ENCODE measurements around the gene TRIOBP.

The TRIOBP gene

GRCh38 chr22:37764622-37765021, 67.8 kb downstream of the TRIOBP start:
- Histone ChIP-seq H3K27me3 (ENCODE audit: control insufficient read depth in 2 of 2, insufficient read depth in 2 of 2, low read length in 2 of 2) (no peaks in the 10 kb centered on the region), H3K36me3 (ENCODE audit: control insufficient read depth in 2 of 2, insufficient read depth in 2 of 2, low read length in 2 of 2) (peaks cover 42 to 58% of the 10 kb centered on the region in 2 donors), H3K4me1 (ENCODE audit: control insufficient read depth in 2 of 2, insufficient read depth in 2 of 2, low read length in 2 of 2) (no peaks in the 10 kb centered on the region), H3K9me3 (ENCODE audit: control insufficient read depth in 2 of 2, low read length in 2 of 2) (no peaks in the 10 kb centered on the region), H3K4me3 (ENCODE audit: low read length in 2 of 2) (no peak overlapping the region), H3K27ac (ENCODE audit: low read depth in 2 of 2, low read length in 2 of 2) (no peak overlapping the region), H3K9ac (ENCODE audit: low read depth in 1 of 2, low read length in 2 of 2) (no peak overlapping the region)

- Histone ChIP-seq H3K27me3 (ENCODE audit: control insufficient read depth in 2 of 2, insufficient read depth in 2 of 2, low read length in 2 of 2) (no peaks in the 10 kb centered on the region), H3K27ac (ENCODE audit: low read depth in 2 of 2, low read length in 2 of 2) (no peak overlapping the region), H3K4me1 (ENCODE audit: control insufficient read depth in 2 of 2, insufficient read depth in 2 of 2, low read length in 2 of 2) (no peaks in the 10 kb centered on the region), H3K4me3 (ENCODE audit: low read length in 2 of 2) (no peak overlapping the region), H3K9me3 (ENCODE audit: control insufficient read depth in 2 of 2, low read length in 2 of 2) (no peaks in the 10 kb centered on the region), H3K9ac (ENCODE audit: low read depth in 1 of 2, low read length in 2 of 2) (no peak overlapping the region), H3K36me3 (ENCODE audit: control insufficient read depth in 2 of 2, insufficient read depth in 2 of 2, low read length in 2 of 2) (peaks cover 38 to 52% of the 10 kb centered on the region in 2 donors)
These were observed 68.7 kb downstream of the TRIOBP start for GRCh38 chr22:37765498-37765897.

GRCh38 chr22:37765953-37766576, 69.2 kb downstream of the TRIOBP start:
- Histone ChIP-seq H3K27ac (ENCODE audit: low read depth in 2 of 2, low read length in 2 of 2) (no peak overlapping the region), H3K36me3 (ENCODE audit: control insufficient read depth in 2 of 2, insufficient read depth in 2 of 2, low read length in 2 of 2) (peaks cover 41 to 50% of the 10 kb centered on the region in 2 donors)

GRCh38 chr22:37768273-37768672, 71.4 kb downstream of the TRIOBP start:
- H3K27ac ChIP-seq (ENCODE audit: low read depth in 2 of 2, low read length in 2 of 2) = no peak overlapping the region
- no peaks in the 10 kb centered on the region for H3K27me3 ChIP-seq (ENCODE audit: control insufficient read depth in 2 of 2, insufficient read depth in 2 of 2, low read length in 2 of 2)
- no peaks in the 10 kb centered on the region for H3K4me1 ChIP-seq (ENCODE audit: control insufficient read depth in 2 of 2, insufficient read depth in 2 of 2, low read length in 2 of 2)
- no peak overlapping the region for H3K9ac ChIP-seq (ENCODE audit: low read depth in 1 of 2, low read length in 2 of 2)
- no peaks in the 10 kb centered on the region for H3K9me3 ChIP-seq (ENCODE audit: control insufficient read depth in 2 of 2, low read length in 2 of 2)
- peaks cover 57 to 61% of the 10 kb centered on the region in 2 donors for H3K36me3 ChIP-seq (ENCODE audit: control insufficient read depth in 2 of 2, insufficient read depth in 2 of 2, low read length in 2 of 2)
- no peak overlapping the region for H3K4me3 ChIP-seq (ENCODE audit: low read length in 2 of 2)

More at GRCh38 chr22:37765953-37766576, 69.2 kb downstream of the TRIOBP start:
- no peak overlapping the region for H3K9ac ChIP-seq (ENCODE audit: low read depth in 1 of 2, low read length in 2 of 2)
- H3K9me3 ChIP-seq (ENCODE audit: control insufficient read depth in 2 of 2, low read length in 2 of 2) = no peaks in the 10 kb centered on the region
- no peaks in the 10 kb centered on the region for H3K27me3 ChIP-seq (ENCODE audit: control insufficient read depth in 2 of 2, insufficient read depth in 2 of 2, low read length in 2 of 2)
- no peak overlapping the region for H3K4me3 ChIP-seq (ENCODE audit: low read length in 2 of 2)
- H3K4me1 ChIP-seq (ENCODE audit: control insufficient read depth in 2 of 2, insufficient read depth in 2 of 2, low read length in 2 of 2) = no peaks in the 10 kb centered on the region

- Histone ChIP-seq H3K27me3 (ENCODE audit: control insufficient read depth in 2 of 2, insufficient read depth in 2 of 2, low read length in 2 of 2) (no peaks in the 10 kb centered on the region), H3K36me3 (ENCODE audit: control insufficient read depth in 2 of 2, insufficient read depth in 2 of 2, low read length in 2 of 2) (peaks cover 57 to 62% of the 10 kb centered on the region in 2 donors), H3K4me1 (ENCODE audit: control insufficient read depth in 2 of 2, insufficient read depth in 2 of 2, low read length in 2 of 2) (no peaks in the 10 kb centered on the region), H3K9ac (ENCODE audit: low read depth in 1 of 2, low read length in 2 of 2) (no peak overlapping the region), H3K9me3 (ENCODE audit: control insufficient read depth in 2 of 2, low read length in 2 of 2) (no peaks in the 10 kb centered on the region), H3K27ac (ENCODE audit: low read depth in 2 of 2, low read length in 2 of 2) (no peak overlapping the region), H3K4me3 (ENCODE audit: low read length in 2 of 2) (no peak overlapping the region)
These were observed 72.2 kb downstream of the TRIOBP start for GRCh38 chr22:37769056-37769455.

- Histone ChIP-seq H3K9ac (ENCODE audit: low read depth in 1 of 2, low read length in 2 of 2) (no peak overlapping the region), H3K9me3 (ENCODE audit: control insufficient read depth in 2 of 2, low read length in 2 of 2) (no peaks in the 10 kb centered on the region), H3K27me3 (ENCODE audit: control insufficient read depth in 2 of 2, insufficient read depth in 2 of 2, low read length in 2 of 2) (no peaks in the 10 kb centered on the region), H3K4me1 (ENCODE audit: control insufficient read depth in 2 of 2, insufficient read depth in 2 of 2, low read length in 2 of 2) (no peaks in the 10 kb centered on the region), H3K27ac (ENCODE audit: low read depth in 2 of 2, low read length in 2 of 2) (no peak overlapping the region), H3K4me3 (ENCODE audit: low read length in 2 of 2) (no peak overlapping the region), H3K36me3 (ENCODE audit: control insufficient read depth in 2 of 2, insufficient read depth in 2 of 2, low read length in 2 of 2) (peaks cover 47 to 57% of the 10 kb centered on the region in 2 donors)
These were observed 74.2 kb downstream of the TRIOBP start for GRCh38 chr22:37771081-37771480.

GRCh38 chr22:37771702-37772427, 75.0 kb downstream of the TRIOBP start:
- Histone ChIP-seq H3K4me1 (ENCODE audit: control insufficient read depth in 2 of 2, insufficient read depth in 2 of 2, low read length in 2 of 2) (peaks cover 2 to 5% of the 10 kb centered on the region in 2 donors), H3K27me3 (ENCODE audit: control insufficient read depth in 2 of 2, insufficient read depth in 2 of 2, low read length in 2 of 2) (no peaks in the 10 kb centered on the region), H3K27ac (ENCODE audit: low read depth in 2 of 2, low read length in 2 of 2) (no peak overlapping the region), H3K9ac (ENCODE audit: low read depth in 1 of 2, low read length in 2 of 2) (no peak overlapping the region), H3K36me3 (ENCODE audit: control insufficient read depth in 2 of 2, insufficient read depth in 2 of 2, low read length in 2 of 2) (peaks cover 43 to 55% of the 10 kb centered on the region in 2 donors), H3K4me3 (ENCODE audit: low read length in 2 of 2) (no peak overlapping the region), H3K9me3 (ENCODE audit: control insufficient read depth in 2 of 2, low read length in 2 of 2) (no peaks in the 10 kb centered on the region)

- H3K27ac ChIP-seq (ENCODE audit: low read depth in 2 of 2, low read length in 2 of 2) = no peak overlapping the region
- H3K36me3 ChIP-seq (ENCODE audit: control insufficient read depth in 2 of 2, insufficient read depth in 2 of 2, low read length in 2 of 2) = peaks cover 22 to 38% of the 10 kb centered on the region in 2 donors
- no peaks in the 10 kb centered on the region for H3K9me3 ChIP-seq (ENCODE audit: control insufficient read depth in 2 of 2, low read length in 2 of 2)
- H3K27me3 ChIP-seq (ENCODE audit: control insufficient read depth in 2 of 2, insufficient read depth in 2 of 2, low read length in 2 of 2) = no peaks in the 10 kb centered on the region
- H3K4me1 ChIP-seq (ENCODE audit: control insufficient read depth in 2 of 2, insufficient read depth in 2 of 2, low read length in 2 of 2) = peaks cover 9 to 12% of the 10 kb centered on the region in 2 donors
- no peak overlapping the region for H3K9ac ChIP-seq (ENCODE audit: low read depth in 1 of 2, low read length in 2 of 2)
- no peak overlapping the region for H3K4me3 ChIP-seq (ENCODE audit: low read length in 2 of 2)
These were observed 77.9 kb downstream of the TRIOBP start for GRCh38 chr22:37774728-37775127.

- no peaks in the 10 kb centered on the region for H3K27me3 ChIP-seq (ENCODE audit: control insufficient read depth in 2 of 2, insufficient read depth in 2 of 2, low read length in 2 of 2)
- peaks cover 20 to 36% of the 10 kb centered on the region in 2 donors for H3K36me3 ChIP-seq (ENCODE audit: control insufficient read depth in 2 of 2, insufficient read depth in 2 of 2, low read length in 2 of 2)
- peak overlapping the region in 1 of 2 donors; percentile 78 for H3K27ac ChIP-seq (ENCODE audit: low read depth in 2 of 2, low read length in 2 of 2)
These were observed 79.2 kb downstream of the TRIOBP start for GRCh38 chr22:37775785-37776638.

GRCh38 chr22:37776639-37777005, 79.8 kb downstream of the TRIOBP start:
- Histone ChIP-seq H3K27ac (ENCODE audit: low read depth in 2 of 2, low read length in 2 of 2) (peak overlapping the region in 1 of 2 donors; percentile 78), H3K9ac (ENCODE audit: low read depth in 1 of 2, low read length in 2 of 2) (no peak overlapping the region), H3K9me3 (ENCODE audit: control insufficient read depth in 2 of 2, low read length in 2 of 2) (no peaks in the 10 kb centered on the region), H3K27me3 (ENCODE audit: control insufficient read depth in 2 of 2, insufficient read depth in 2 of 2, low read length in 2 of 2) (no peaks in the 10 kb centered on the region), H3K4me3 (ENCODE audit: low read length in 2 of 2) (no peak overlapping the region), H3K36me3 (ENCODE audit: control insufficient read depth in 2 of 2, insufficient read depth in 2 of 2, low read length in 2 of 2) (peaks cover 14 to 30% of the 10 kb centered on the region in 2 donors), H3K4me1 (ENCODE audit: control insufficient read depth in 2 of 2, insufficient read depth in 2 of 2, low read length in 2 of 2) (peaks cover 9 to 12% of the 10 kb centered on the region in 2 donors)

More at GRCh38 chr22:37775785-37776638, 79.2 kb downstream of the TRIOBP start:
- H3K9me3 ChIP-seq (ENCODE audit: control insufficient read depth in 2 of 2, low read length in 2 of 2) = no peaks in the 10 kb centered on the region
- H3K4me1 ChIP-seq (ENCODE audit: control insufficient read depth in 2 of 2, insufficient read depth in 2 of 2, low read length in 2 of 2) = peaks cover 9 to 12% of the 10 kb centered on the region in 2 donors
- H3K4me3 ChIP-seq (ENCODE audit: low read length in 2 of 2) = no peak overlapping the region
- H3K9ac ChIP-seq (ENCODE audit: low read depth in 1 of 2, low read length in 2 of 2) = no peak overlapping the region
